Keratinocyte (primary cell): Measurements from ENCODE around the gene ABCC9. TPM values are rescaled to one million over a fixed set of nuclear protein-coding genes. Genes with fewer than 3 reads are reported as not detected.

Source experiments
- DNase-seq: peaks from one replicate; pipeline ENCODE4 v3.0.0-alpha.2; 2011; ENCODE audit warnings: low read depth, missing footprints, low spot score
- FAIRE-seq: peaks from 2 replicates; lab custom pipeline; 2011; peaks lifted over from hg19 to GRCh38; lab: Jason Lieb, UNC
- H2AFZ ChIP-seq: 2 replicates; pipeline ENCODE4 v1.6.0; 2012; ENCODE audit warnings: low read length, control low read depth, inconsistent platforms; ENCODE audit not compliant: control insufficient read depth
- H3K27ac ChIP-seq: 2 replicates; pipeline ENCODE4 v1.5.1; 2011; ENCODE audit warnings: low read length; ENCODE audit not compliant: control insufficient read depth, insufficient read depth
- H3K27me3 ChIP-seq: 3 replicates; pipeline ENCODE4 v1.6.0; 2011; ENCODE audit warnings: low read length; ENCODE audit not compliant: control insufficient read depth, insufficient read depth; ENCODE audit errors: extremely low read depth
- H3K36me3 ChIP-seq, 2 experiments: 2 replicates in 1 of 2; 3 replicates in 1 of 2; pipeline ENCODE4 v1.5.1; 2011; ENCODE audit warnings: low read length in 2 of 2, mild to moderate bottlenecking in 1 of 2; ENCODE audit not compliant: control insufficient read depth in 2 of 2, insufficient read depth in 2 of 2; ENCODE audit errors: extremely low read depth in 1 of 2
- H3K4me1 ChIP-seq: 3 replicates; pipeline ENCODE4 v1.5.1; 2011; ENCODE audit warnings: low read length; ENCODE audit not compliant: control insufficient read depth, insufficient read depth; ENCODE audit errors: extremely low read depth
- H3K4me2 ChIP-seq: 3 replicates; pipeline ENCODE4 v1.6.0; 2011; ENCODE audit warnings: low read depth, low read length; ENCODE audit not compliant: control insufficient read depth, insufficient read depth; ENCODE audit errors: extremely low read depth
- H3K4me3 ChIP-seq, 3 experiments: fragments of 200-600 bp in 1 of 3; sonication (generic) in 1 of 3; 2 replicates in 2 of 3; 3 replicates in 1 of 3; pipeline ENCODE4 v1.5.1; 2011 to 2016; ENCODE audit warnings: low read length in 3 of 3, mild to moderate bottlenecking in 3 of 3, control low read depth in 2 of 3, inconsistent platforms in 1 of 3, low read depth in 1 of 3, mixed read lengths in 1 of 3, mixed run types in 1 of 3, moderate library complexity in 1 of 3; ENCODE audit not compliant: control insufficient read depth in 2 of 3, insufficient read depth in 2 of 3; ENCODE audit errors: extremely low read depth in 1 of 3
- H3K79me2 ChIP-seq: 2 replicates; pipeline ENCODE4 v1.6.0; 2012; ENCODE audit warnings: low read length; ENCODE audit not compliant: control insufficient read depth, insufficient read depth
- H3K9ac ChIP-seq: 3 replicates; pipeline ENCODE4 v1.6.0; 2011; ENCODE audit warnings: low read length; ENCODE audit not compliant: control insufficient read depth, insufficient read depth; ENCODE audit errors: extremely low read depth
- H3K9me1 ChIP-seq: 3 replicates; pipeline ENCODE4 v1.6.0; 2011; ENCODE audit warnings: low read length; ENCODE audit not compliant: control insufficient read depth, insufficient read depth; ENCODE audit errors: extremely low read depth
- H3K9me3 ChIP-seq: 2 replicates; pipeline ENCODE4 v1.5.1; 2012; ENCODE audit warnings: low read depth, low read length; ENCODE audit not compliant: control insufficient read depth
- H4K20me1 ChIP-seq: 3 replicates; pipeline ENCODE4 v1.6.0; 2011; ENCODE audit warnings: low read length; ENCODE audit not compliant: control insufficient read depth, insufficient read depth; ENCODE audit errors: extremely low read depth
- EZH2 ChIP-seq: IDR thresholded peaks from one replicate; pipeline ENCODE4 v1.6.1; 2012; ENCODE audit warnings: inconsistent platforms, mild to moderate bottlenecking, low read length, moderate library complexity
- dilution Hi-C: fragments of 300-500 bp; cut with MboI; formaldehyde crosslinking; loops from one replicate; pipeline ENCODE4 v1.7.0; 2020; ENCODE audit warnings: low sequenced_read_pairs; ENCODE audit not compliant: extremely low pct_ligation_motif_present
- polyA plus RNA-seq, 5 experiments: library from polyadenylated mRNA; depleted of rRNA in 3 of 5; stranded (reverse) in 3 of 5; stranded (forward) in 1 of 5; unstranded in 1 of 5; fragments of >200 nt; gene quantifications; 1 replicate in 1 of 5; 2 replicates in 3 of 5; 3 replicates in 1 of 5; pipeline versions ENCODE4 v1.2.1 to v1.2.3, GENCODE V29; 2011 to 2012; ENCODE audit warnings: missing spikeins in 2 of 5, low read depth in 1 of 5, low replicate concordance in 1 of 5
- TF ChIP-seq, protein P1 (sequence below), 3 experiments: IDR thresholded peaks in 1 of 3; conservative IDR thresholded peaks in 1 of 3; optimal IDR thresholded peaks in 1 of 3; 2 replicates in 2 of 3; 3 replicates in 1 of 3; pipeline versions ENCODE3 to v1.5.1; 2011; ENCODE audit warnings: low read length in 3 of 3, mild to moderate bottlenecking in 3 of 3, moderate library complexity in 2 of 3, control low read depth in 1 of 3, inconsistent platforms in 1 of 3; ENCODE audit not compliant: insufficient read depth in 2 of 3; ENCODE audit errors: extremely low read depth in 1 of 3

ABCC9 gene
- polyA plus RNA-seq, 1 donor (not counting 4 experiments of a cell fraction or from before 2014, with no cell fraction given) = not detected

DNA sequence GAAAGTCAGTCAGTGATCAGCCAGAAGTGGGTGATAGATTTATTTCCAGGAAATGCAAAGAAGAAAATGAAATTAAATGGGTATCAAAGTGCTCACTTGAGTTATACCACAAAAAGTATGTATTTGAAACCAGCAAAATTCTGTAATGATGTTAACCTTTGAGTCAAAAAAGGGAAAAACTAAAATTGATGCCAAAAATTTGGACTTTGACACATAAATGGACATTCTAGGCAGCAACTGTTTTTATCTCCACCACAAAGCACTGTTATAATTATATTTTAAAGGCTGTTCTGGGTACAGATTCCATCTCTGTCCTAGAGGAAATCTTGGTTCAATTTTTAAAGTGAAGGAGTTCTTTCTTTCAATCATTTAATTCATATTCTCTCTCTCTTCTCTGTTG lies 135.0 kb downstream of the ABCC9 start:
- no peak for TF ChIP-seq EZH2
- TF ChIP-seq, protein P1, sequence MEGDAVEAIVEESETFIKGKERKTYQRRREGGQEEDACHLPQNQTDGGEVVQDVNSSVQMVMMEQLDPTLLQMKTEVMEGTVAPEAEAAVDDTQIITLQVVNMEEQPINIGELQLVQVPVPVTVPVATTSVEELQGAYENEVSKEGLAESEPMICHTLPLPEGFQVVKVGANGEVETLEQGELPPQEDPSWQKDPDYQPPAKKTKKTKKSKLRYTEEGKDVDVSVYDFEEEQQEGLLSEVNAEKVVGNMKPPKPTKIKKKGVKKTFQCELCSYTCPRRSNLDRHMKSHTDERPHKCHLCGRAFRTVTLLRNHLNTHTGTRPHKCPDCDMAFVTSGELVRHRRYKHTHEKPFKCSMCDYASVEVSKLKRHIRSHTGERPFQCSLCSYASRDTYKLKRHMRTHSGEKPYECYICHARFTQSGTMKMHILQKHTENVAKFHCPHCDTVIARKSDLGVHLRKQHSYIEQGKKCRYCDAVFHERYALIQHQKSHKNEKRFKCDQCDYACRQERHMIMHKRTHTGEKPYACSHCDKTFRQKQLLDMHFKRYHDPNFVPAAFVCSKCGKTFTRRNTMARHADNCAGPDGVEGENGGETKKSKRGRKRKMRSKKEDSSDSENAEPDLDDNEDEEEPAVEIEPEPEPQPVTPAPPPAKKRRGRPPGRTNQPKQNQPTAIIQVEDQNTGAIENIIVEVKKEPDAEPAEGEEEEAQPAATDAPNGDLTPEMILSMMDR (optimal IDR thresholded peaks at IDR 0.05 in 1 of 3, IDR thresholded peaks at IDR 0.05 in 1 of 3, conservative IDR thresholded peaks at IDR 0.05 in 1 of 3; ENCODE audit: extremely low read depth in 1 of 3, insufficient read depth in 2 of 3, low read length in 3 of 3) = no peak
- DNase-seq (no peak), FAIRE-seq (no peak)
- H2AFZ ChIP-seq = no peak overlapping the region
- no peaks in the 10 kb centered on the region for H3K9me1 ChIP-seq
- H3K4me1 ChIP-seq = no peaks in the 10 kb centered on the region
- H3K79me2 ChIP-seq = no peaks in the 10 kb centered on the region
- dilution Hi-C loops = no loop called here
- no peak overlapping the region for H3K27ac ChIP-seq
- no peak overlapping the region for H3K4me2 ChIP-seq
- H3K4me3 ChIP-seq = no peak overlapping the region
- H3K9ac ChIP-seq = no peak overlapping the region
- H3K36me3 ChIP-seq = no peaks in the 10 kb centered on the region
- H4K20me1 ChIP-seq = no peaks in the 10 kb centered on the region
- H3K9me3 ChIP-seq = no peaks in the 10 kb centered on the region
- no peaks in the 10 kb centered on the region for H3K27me3 ChIP-seq

- Histone ChIP-seq H3K9ac (no peak overlapping the region), H3K4me2 (no peak overlapping the region), H3K4me1 (no peaks in the 10 kb centered on the region), H3K4me3 (no peak overlapping the region), H3K27me3 (no peaks in the 10 kb centered on the region), H4K20me1 (no peaks in the 10 kb centered on the region), H3K9me1 (no peaks in the 10 kb centered on the region), H2AFZ (no peak overlapping the region), H3K36me3 (no peaks in the 10 kb centered on the region), H3K27ac (no peak overlapping the region), H3K9me3 (no peaks in the 10 kb centered on the region), H3K79me2 (no peaks in the 10 kb centered on the region)
- no peak for TF ChIP-seq EZH2
- TF ChIP-seq, protein P1 (optimal IDR thresholded peaks at IDR 0.05 in 1 of 3, IDR thresholded peaks at IDR 0.05 in 1 of 3, conservative IDR thresholded peaks at IDR 0.05 in 1 of 3; ENCODE audit: extremely low read depth in 1 of 3, insufficient read depth in 2 of 3, low read length in 3 of 3) = no peak
- dilution Hi-C loops = no loop called here
- FAIRE-seq (no peak), DNase-seq (no peak)
These were observed 139.5 kb downstream of the ABCC9 start for GRCh38 chr12:21801522-21802288.
